Heart left ventricle (tissue), 16 donors: ENCODE results near the gene HGS. TPM values are rescaled to one million over a fixed set of nuclear protein-coding genes. Genes with fewer than 3 reads are reported as not detected.
A peak's percentile ranks its signal among the peaks of the same experiment; 100 is the strongest.

ENCODE experiments used
- ATAC-seq, 4 donors: fragments of 200-7000 bp; cut with Tn5 transposase; one replicate each; pipeline ENCODE4 v1.9.1; 2020 to 2022; ENCODE audit warnings: moderate library complexity in 4 of 4, mild to moderate bottlenecking in 3 of 4, moderate number of reproducible peaks in 1 of 4
- DNase-seq, 5 donors: peaks; one replicate each; pipeline ENCODE4 v3.0.0-alpha.2; 2020
- H3K27ac ChIP-seq, 12 donors: fragments of 200-600 bp; sonication (generic) in 4 of 12; one replicate each; pipeline versions ENCODE4 v1.5.0 to v1.8.0; 2016 to 2022; ENCODE audit warnings: mild to moderate bottlenecking in 2 of 12
- H3K27me3 ChIP-seq, 9 donors: fragments of 200-600 bp; sonication (generic) in 2 of 9; one replicate each; pipeline versions ENCODE4 v1.5.1 to v1.8.0; 2016 to 2022; ENCODE audit warnings: mild to moderate bottlenecking in 3 of 9
- H3K36me3 ChIP-seq, 9 donors: fragments of 200-600 bp; sonication (generic) in 2 of 9; one replicate each; pipeline versions ENCODE4 v1.5.0 to v1.8.0; 2018 to 2022; ENCODE audit warnings: mild to moderate bottlenecking in 2 of 9
- H3K4me1 ChIP-seq, 12 donors: fragments of 200-600 bp; sonication (generic) in 4 of 12; one replicate each; pipeline versions ENCODE4 v1.5.0 to v1.8.0; 2016 to 2022; ENCODE audit warnings: mild to moderate bottlenecking in 3 of 12
- H3K4me3 ChIP-seq, 12 donors: fragments of 200-600 bp; sonication (generic) in 4 of 12; one replicate each; pipeline versions ENCODE4 v1.5.0 to v1.8.0; 2017 to 2022; ENCODE audit warnings: mild to moderate bottlenecking in 9 of 12, moderate library complexity in 4 of 12
- H3K9me3 ChIP-seq, 12 donors: fragments of 200-600 bp; sonication (generic) in 4 of 12; one replicate each; pipeline versions ENCODE4 v1.5.0 to v1.8.0; 2016 to 2022; ENCODE audit warnings: mild to moderate bottlenecking in 1 of 12
- POLR2A ChIP-seq, 2 donors: fragments of 450-650 bp; IDR thresholded peaks; one replicate each; pipeline ENCODE4 v1.6.1; 2017; ENCODE audit warnings: antibody characterized with exemption in 2 of 2, mild to moderate bottlenecking in 2 of 2, moderate library complexity in 2 of 2
- WGBS, 4 donors: extraction: QIAGEN DNeasy Blood & Tissue Kit in 2 of 4; methylation state at CpG; one replicate each; pipeline versions ENCODE4 v1.1.5 to v1.1.7; 2013 to 2018; 5-methylcytosine and 5-hydroxymethylcytosine counted together
- intact Hi-C, 10 donors: fragments of 100-400 bp; cut with DNase I; formaldehyde crosslinking; loops; one replicate each; pipeline versions ENCODE4 v1.11.1 to v1.14.2; 2022
- polyA plus RNA-seq, 2 donors: library from polyadenylated mRNA; stranded (reverse); fragments of 200-250 nt; gene quantifications; one replicate each; pipeline ENCODE4 v1.2.3, GENCODE V29; 2013
- total RNA-seq, 9 donors: library from RNA; depleted of rRNA in 2 of 9; stranded (reverse); fragments of >200 nt in 2 of 9; fragmentation: NEBNext Ultra II Directional in 3 of 9; extraction: Animal tissue kit (Norgen Biotek cat#: 25700) in 3 of 9; gene quantifications; one replicate each; pipeline versions ENCODE4 v1.1.0 to v1.2.4, GENCODE V29; 2016 to 2023
- TF ChIP-seq, protein P1 (sequence below), 12 donors: fragments of 200-600 bp; sonication (generic) in 4 of 12; IDR thresholded peaks; one replicate each; pipeline versions ENCODE4 v1.5.0 to v1.8.0; 2018 to 2022; ENCODE audit warnings: antibody characterized with exemption in 12 of 12, mild to moderate bottlenecking in 5 of 12
- donor health status: ischemic (EF 13 %, LVEDD 7.1; RV severe dilation, severe dysfunction).
- donor health status: healthy with polysubstance abuse.
- donor health status: DM: no; HTN: yes; CAD: no.
- donor health status: DM: no; HTN: no; CAD: no.
- donor health status: ischemic (EF 25% LVEDD 6.9; RV normal size, moderate dysfunction).
- donor health status: ischemic (EF 25% LVEDD 5.7; RV mildly dilated, moderate dysfunction).
- donor health status: healthy.
- donor health status: DM: yes; HTN: yes; CAD: no.
- donor health status: ischemic (EF 35%, LVEDD 5.7; RV mildly dilated, moderate dysfunction).
- donor health status: nonischemic (EF 11% LVEDD 7.7; RV severe dilation, severe dysfunction).
- donor health status: DM: yes; HTN: yes; CAD: no.
- donor health status: PGD.
- donor health status: ischemic (EF 29% LVEDD 5.4; RV normal size, mild dysfunction).
- donor health status: nonischemic (EF 23%, LVEDD 6.1; RV moderate dilation, normal function).

The HGS gene
- total and polyA plus RNA-seq, 11 donors = 37.4 to 90.8 (median 44.7) TPM

DNA sequence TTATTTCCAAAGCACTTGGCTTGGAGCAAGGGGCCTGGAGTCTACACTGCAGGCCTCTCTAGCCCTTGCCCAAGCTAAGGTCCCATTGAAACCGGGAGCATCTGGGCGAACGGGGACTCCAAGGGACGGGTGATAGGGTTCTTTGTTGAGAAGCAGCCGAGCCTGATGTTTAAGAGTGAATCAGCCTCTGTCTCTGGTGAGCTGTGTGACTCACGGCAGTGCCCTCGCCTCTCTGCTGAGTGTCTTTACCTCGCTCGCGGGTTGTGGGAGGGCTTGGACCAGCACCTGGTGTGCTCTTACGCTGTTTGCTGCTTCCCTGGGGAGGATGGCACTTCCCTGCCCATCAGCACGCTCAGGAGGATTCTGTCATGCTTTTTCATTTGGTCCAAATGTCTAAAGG, 1.3 kb downstream of the HGS start:
- H3K9me3 ChIP-seq = no peaks in the 10 kb centered on the region
- TF ChIP-seq, protein P1, sequence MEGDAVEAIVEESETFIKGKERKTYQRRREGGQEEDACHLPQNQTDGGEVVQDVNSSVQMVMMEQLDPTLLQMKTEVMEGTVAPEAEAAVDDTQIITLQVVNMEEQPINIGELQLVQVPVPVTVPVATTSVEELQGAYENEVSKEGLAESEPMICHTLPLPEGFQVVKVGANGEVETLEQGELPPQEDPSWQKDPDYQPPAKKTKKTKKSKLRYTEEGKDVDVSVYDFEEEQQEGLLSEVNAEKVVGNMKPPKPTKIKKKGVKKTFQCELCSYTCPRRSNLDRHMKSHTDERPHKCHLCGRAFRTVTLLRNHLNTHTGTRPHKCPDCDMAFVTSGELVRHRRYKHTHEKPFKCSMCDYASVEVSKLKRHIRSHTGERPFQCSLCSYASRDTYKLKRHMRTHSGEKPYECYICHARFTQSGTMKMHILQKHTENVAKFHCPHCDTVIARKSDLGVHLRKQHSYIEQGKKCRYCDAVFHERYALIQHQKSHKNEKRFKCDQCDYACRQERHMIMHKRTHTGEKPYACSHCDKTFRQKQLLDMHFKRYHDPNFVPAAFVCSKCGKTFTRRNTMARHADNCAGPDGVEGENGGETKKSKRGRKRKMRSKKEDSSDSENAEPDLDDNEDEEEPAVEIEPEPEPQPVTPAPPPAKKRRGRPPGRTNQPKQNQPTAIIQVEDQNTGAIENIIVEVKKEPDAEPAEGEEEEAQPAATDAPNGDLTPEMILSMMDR (IDR thresholded peaks at IDR 0.05) = no peak
- no peak for TF ChIP-seq POLR2A (IDR thresholded peaks at IDR 0.05)
- H3K27me3 ChIP-seq = no peaks in the 10 kb centered on the region
- ATAC-seq (no peak), DNase-seq (no peak)
- H3K36me3 ChIP-seq = peaks cover 0 to 67% (median 45%) of the 10 kb centered on the region in 9 donors
- 75 to 83% (median 82%) methylated on average over 11 to 12 of the region's 12 CpGs for WGBS, 4 donors
- H3K4me3 ChIP-seq = peak overlapping the region in 11 of 12 donors; percentile 85 to 100 (median 93)
- H3K27ac ChIP-seq = peak overlapping the region in 3 of 12 donors; percentile 82 to 91 (median 90)
- intact Hi-C loops = no loop called here
- H3K4me1 ChIP-seq = peaks cover 5 to 40% (median 26%) of the 10 kb centered on the region in 12 donors

GRCh38 chr17:81686614-81687013, 2.8 kb downstream of the HGS start:
- Histone ChIP-seq H3K27ac (no peak overlapping the region), H3K4me3 (no peak overlapping the region), H3K4me1 (peaks cover 5 to 34% (median 26%) of the 10 kb centered on the region in 12 donors), H3K9me3 (no peaks in the 10 kb centered on the region), H3K27me3 (no peaks in the 10 kb centered on the region), H3K36me3 (peaks cover 0 to 71% (median 56%) of the 10 kb centered on the region in 9 donors)
- DNase-seq (no peak), ATAC-seq (no peak)
- TF ChIP-seq POLR2A (IDR thresholded peaks at IDR 0.05) = no peak
- TF ChIP-seq, protein P1 (IDR thresholded peaks at IDR 0.05) = no peak
- intact Hi-C loops = no loop called here
- WGBS, 4 donors = 90 to 93% (median 91%) methylated on average over 17 to 20 of the region's 20 CpGs

DNA sequence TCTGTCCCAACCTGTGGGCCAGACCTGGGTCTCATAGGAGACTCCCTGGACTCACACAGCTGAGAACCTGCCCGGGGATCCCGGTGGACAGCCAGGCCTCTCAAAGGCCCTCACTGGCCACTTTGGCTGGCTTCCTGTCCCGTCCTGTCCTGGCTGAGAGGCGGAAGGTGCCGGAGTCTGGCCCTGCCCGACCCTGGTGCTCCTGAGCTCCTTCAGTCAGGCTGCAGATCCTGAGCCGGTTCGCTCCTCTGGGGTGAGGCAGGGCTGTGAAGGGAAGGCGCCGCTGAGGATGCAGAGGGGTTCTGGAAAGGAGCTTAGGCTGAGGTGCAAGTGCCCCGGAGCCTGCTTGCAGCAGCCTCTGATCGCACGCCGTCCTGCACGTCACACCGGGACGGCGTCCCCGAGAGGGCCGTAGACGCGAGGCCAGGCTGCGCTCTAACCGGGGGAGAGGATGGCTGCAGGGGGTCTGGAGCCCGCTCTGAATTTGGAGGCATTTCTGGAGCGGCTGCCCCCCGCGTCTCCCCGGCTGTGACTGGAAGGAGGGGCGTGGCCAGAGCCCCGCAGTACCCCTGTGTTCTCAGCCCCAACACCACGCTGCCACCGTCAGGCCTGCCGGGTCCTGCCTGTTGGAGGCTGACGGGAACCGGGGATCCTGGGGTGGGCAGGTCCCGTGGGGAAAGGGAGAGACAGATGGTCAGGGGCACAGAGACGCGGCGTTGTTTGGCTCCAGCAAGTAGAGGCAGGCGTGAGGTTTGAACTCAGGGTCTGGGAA, 4.1 kb downstream of the HGS start:
- no peaks in the 10 kb centered on the region for H3K9me3 ChIP-seq
- peaks cover 5 to 20% (median 15%) of the 10 kb centered on the region in 12 donors for H3K4me1 ChIP-seq
- TF ChIP-seq, protein P1 (IDR thresholded peaks at IDR 0.05) = no peak
- no peak for TF ChIP-seq POLR2A (IDR thresholded peaks at IDR 0.05)
- H3K27me3 ChIP-seq = no peaks in the 10 kb centered on the region
- intact Hi-C loops = no loop called here
- 90 to 94% (median 93%) methylated on average over 31 to 41 of the region's 41 CpGs for WGBS, 4 donors
- peaks cover 0 to 80% (median 69%) of the 10 kb centered on the region in 9 donors for H3K36me3 ChIP-seq
- no peak for ATAC-seq
- H3K4me3 ChIP-seq = no peak overlapping the region
- H3K27ac ChIP-seq = no peak overlapping the region
- DNase-seq = peak in 1 of 5 donors; percentile 61

DNA sequence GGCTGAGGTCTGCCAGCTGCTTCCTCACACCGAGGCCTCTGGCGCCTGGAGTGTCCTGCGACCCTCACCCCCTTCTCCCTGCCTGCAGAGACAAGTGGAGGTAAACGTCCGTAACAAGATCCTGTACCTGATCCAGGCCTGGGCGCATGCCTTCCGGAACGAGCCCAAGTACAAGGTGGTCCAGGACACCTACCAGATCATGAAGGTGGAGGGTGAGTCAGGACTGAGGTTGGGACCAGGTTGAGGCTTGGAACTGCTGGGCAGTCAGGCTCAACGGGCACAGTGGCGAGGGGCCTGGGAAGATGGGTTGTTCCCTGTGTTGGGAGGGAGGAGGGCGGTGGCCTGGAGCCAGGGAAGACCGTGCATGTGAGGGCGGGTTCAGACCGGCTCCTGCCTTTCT, 4.8 kb downstream of the HGS start:
- Histone ChIP-seq H3K4me3 (no peak overlapping the region), H3K27ac (no peak overlapping the region), H3K9me3 (no peaks in the 10 kb centered on the region), H3K27me3 (no peaks in the 10 kb centered on the region), H3K36me3 (peaks cover 0 to 87% (median 75%) of the 10 kb centered on the region in 9 donors), H3K4me1 (peaks cover 5 to 18% (median 14%) of the 10 kb centered on the region in 12 donors)
- DNase-seq = no peak
- no peak for ATAC-seq
- TF ChIP-seq POLR2A (IDR thresholded peaks at IDR 0.05) = no peak
- TF ChIP-seq, protein P1 (IDR thresholded peaks at IDR 0.05) = no peak
- intact Hi-C loops = no loop called here
- 88 to 96% (median 91%) methylated on average over 9 to 14 of the region's 14 CpGs for WGBS, 4 donors
